Activated T-cell treated with anti-CD3 and anti-CD28 coated beads for 4 hours (primary cell): Measurements from ENCODE around the gene DLEU7.

Experiments used
- DNase-seq: peaks from one replicate; pipeline ENCODE4 v3.0.0-alpha.2; 2020

DLEU7 gene

GRCh38 chr13:50843257-50844083 lies at the start of gene DLEU7:
Gene DLEU7, minus strand, starts transcription at chr13:50843692. Its CDS starts 46 bp downstream, at chr13:50843646.
- DNase-seq, result no peak

DNA sequence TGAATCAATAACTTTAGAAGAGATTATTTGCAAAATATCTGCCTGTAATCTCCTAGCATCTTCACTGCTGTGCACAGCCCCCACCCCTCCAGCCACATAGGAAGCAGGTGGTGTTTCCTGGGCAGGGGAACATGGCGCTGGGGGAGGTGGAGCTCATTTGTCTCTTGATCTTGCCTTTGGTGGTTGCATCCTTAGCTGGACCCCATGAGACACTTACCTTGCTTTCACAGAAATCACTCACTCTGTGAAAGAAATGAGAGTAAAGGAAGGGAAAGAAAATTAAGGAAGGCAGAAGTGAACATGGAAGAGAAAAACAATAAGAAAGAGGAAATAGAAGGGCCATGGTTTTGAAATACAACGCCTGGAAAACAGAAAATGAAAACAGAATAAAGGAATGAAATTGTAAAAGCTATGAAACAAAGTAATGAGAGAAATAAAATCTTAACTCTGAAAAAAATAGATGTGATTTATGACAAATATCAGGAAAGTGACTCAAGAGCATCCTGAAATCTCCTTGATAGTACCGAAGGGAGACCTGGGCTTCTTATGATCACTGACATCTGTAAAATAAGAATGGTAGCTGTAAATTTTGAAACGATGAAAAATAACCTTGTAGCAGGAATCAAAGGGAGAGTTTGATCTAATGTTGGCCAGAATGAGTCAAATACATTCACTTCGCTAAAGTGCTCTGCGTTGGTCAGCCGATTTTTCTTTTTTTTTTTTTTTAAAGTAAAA lies 48.9 kb upstream of the DLEU7 start:
- no peak for DNase-seq

DNA sequence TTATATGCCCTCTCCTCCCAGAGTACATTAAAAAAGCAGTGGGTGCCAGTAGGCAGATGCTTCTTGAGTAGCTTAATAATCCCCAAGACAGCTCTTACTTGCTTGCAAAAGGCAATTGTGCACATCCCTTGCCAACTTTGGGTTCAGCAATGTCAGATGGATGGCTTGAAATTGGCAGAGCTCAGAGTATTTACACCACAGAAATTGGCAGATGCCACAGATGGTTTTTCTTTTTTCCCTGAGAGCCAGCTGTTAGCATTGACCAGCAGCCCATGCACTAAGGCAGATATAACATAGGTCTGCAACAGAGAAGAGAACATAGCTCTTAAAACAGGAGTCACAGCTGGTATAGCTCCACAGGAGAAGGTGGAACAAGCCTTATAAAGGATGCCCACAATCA lies 47.7 kb upstream of the DLEU7 start:
- DNase-seq, result no peak

- no peak for DNase-seq
Observed at GRCh38 chr13:50889317-50889716, 45.8 kb upstream of the DLEU7 start.

DNA sequence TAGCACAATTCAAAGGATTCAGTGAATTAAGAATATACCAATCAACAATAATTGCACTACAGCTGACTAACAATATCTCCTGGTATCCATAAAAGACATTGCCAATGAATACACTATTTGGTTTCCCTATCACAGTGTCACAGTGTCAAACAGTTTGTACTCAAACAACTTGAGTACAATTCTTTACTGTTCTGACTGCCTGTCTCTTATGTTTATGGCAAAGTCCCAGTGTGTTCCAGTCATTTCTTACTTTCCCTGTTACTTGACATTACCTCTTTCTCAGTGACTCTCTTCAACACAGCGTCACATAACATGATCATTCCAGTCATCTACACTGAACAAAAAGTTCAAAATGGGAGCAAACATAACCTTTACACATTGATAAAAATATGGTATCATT lies 44.9 kb upstream of the DLEU7 start:
- no peak for DNase-seq

DNA sequence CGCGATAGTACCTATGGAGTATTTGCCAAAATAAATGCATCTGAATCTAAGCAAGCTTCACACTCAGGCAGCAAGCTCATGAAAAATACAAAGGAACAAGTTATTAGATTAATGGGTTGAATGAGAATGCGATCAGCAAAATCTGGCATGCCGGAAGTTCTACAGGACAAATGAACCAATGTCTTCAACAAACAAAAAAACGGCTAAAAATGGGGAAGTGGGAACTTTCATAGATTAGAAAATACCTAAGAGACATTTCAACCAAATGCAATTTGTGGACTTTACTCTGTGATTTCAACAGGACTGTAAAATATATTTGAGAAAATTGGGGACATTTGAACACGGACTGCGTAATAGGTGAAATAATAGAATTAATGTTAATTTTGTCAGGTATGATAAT lies 43.7 kb upstream of the DLEU7 start:
- no peak for DNase-seq

DNA sequence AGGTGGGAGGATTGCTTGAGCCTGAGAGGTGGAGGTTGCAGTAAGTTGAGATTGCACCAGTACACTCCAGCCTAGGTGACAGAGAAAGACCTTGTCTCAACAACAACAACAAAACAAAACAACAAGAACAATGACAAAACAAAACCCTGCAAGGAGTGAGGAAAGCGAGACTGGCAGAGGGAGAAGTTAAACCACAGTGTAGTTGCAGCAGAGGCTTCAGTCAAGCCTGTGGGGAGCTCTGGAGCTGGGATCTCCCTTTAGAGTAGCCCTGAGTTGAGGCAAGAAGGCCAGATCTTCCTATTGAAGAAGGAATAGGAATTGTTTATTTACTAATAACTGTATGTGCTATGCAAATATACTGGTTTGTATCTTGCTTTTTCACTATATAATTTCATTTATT lies 40.8 kb upstream of the DLEU7 start:
- no peak for DNase-seq

DNA sequence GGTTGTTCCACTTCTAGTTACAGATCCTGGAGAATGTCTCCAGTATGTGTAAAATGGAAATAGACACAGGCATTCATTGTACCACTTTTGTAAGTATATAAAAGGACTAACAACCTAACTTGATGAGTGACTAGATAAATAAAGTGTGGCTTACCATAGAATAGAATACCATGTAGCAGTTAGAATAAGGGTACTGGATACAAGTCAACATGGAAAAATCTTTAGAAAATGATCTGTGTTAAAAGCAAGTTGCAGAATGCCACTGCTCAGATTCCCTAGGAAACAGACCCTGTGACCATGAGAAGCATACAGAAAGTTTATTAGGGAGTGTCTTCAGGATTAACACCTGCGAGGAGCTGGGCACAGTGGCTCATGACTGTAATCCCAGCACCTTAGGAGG lies 40.2 kb upstream of the DLEU7 start:
- DNase-seq, result no peak

- DNase-seq, result no peak
Observed at GRCh38 chr13:50882816-50883435, 39.4 kb upstream of the DLEU7 start.

- DNase-seq, result no peak
Observed at GRCh38 chr13:50873991-50874390, 30.5 kb upstream of the DLEU7 start.

GRCh38 chr13:50873467-50873866 lies 30.0 kb upstream of the DLEU7 start:
- no peak for DNase-seq

GRCh38 chr13:50871405-50871804 lies 27.9 kb upstream of the DLEU7 start:
- DNase-seq, result no peak

- DNase-seq, result no peak
Observed at GRCh38 chr13:50867637-50867945, 24.1 kb upstream of the DLEU7 start.

GRCh38 chr13:50866817-50867636 lies 23.5 kb upstream of the DLEU7 start:
- no peak for DNase-seq

- no peak for DNase-seq
Observed at GRCh38 chr13:50864492-50864891, 21.0 kb upstream of the DLEU7 start.

- no peak for DNase-seq
Observed at GRCh38 chr13:50855681-50856080, 12.2 kb upstream of the DLEU7 start.

GRCh38 chr13:50850445-50850844 lies 7.0 kb upstream of the DLEU7 start:
- no peak for DNase-seq

DNA sequence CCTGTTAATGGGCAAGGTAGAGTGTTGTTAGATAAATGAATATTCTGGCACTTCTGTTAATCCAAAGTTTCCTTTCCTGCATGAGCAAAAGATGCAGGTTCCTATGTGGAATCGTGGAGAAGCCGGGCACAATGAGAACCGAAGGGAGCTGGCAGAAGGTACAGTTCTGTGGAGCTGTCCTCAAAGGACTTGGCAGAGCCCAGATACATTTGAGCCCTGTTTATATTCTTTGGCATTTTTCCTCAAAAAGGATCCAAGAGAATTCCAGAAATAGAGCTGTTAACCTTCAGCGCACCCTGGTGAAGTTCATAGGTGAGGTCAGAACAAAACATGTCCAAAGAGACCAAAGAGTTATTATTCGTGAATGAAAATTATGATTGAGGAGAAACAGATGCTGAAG lies 4.0 kb upstream of the DLEU7 start:
- no peak for DNase-seq

DNA sequence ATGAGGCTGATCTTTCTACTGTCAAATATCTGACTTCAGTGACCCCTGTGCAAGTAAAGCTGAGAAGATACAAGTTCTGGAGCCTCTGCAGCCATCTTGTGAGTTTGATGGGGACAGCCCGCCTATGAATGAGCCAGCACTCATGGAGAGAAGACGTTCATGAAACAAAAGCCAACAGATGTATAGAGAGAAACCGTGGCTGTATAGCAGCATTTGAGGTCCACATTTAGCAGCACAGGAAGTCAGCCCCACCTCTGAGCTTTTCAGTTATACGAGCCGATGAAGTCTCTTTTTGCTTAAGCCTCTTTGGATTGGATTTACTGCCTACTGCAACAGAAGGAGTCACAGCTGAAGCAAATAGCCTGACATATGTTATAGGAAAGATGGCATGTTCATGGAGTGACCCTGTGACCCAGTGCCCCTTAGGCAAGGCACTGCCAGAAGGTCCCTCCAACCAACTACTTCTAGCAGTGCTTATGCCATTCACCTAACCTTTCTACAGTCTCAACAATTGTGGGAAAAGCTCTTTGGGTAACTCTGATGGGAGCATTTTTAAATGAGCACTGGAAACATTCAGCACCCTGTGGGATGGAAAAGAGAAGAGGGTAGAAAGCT lies 3.5 kb upstream of the DLEU7 start:
- no peak for DNase-seq

- DNase-seq, result no peak
Observed at GRCh38 chr13:50845211-50845610, 1.7 kb upstream of the DLEU7 start.

DNA sequence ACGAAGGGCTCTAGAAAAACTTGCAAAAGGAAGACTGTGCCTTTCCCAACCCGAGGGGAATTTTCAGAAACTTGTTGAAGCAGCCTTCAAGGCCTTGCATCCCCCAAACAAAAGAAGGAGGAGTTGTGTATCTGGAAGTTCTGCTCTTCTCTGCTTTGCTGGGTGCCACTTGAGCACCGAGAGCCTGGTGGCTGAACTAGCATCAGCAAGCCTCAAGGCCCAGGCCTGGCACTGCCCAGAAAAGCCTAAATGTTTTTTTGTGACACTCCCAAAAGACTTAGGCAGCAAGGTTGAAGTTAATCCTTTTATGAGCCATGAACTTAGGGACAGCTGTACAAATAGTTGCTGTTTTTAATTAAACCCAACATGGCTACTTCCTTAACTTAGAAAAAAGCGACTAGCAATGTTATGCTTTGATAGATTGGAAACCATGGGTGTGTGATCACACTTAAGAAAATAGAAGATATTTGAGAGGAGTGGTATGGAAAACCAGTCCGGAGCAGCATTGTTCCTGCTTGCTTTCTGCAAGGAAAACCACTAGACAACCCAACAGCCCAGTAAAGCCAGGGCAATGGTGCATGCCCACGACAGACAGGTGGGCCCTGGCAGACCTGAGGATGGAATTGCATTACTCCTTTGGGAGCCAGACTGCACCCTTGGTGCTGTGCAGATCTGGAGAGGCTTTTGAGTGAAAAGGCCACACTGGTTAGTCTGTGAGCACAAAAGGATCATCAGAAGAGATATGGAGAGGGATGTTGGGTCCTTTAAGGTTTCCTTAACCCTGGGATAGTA lies 788 bp upstream of the DLEU7 start:
- DNase-seq, result no peak

DNA sequence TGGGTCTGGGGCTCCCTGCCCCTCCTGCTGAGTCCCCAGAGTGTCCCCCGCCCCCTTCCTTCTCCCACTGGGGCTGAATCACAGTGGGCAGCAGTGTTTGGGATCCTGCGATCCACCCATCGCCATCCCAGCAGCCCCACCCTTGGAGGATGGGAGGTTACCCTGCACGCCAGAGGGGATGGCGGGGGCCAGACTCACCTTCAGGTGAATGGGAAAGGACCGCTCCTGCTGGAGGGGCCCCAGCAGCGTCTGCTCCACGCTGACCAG lies 569 bp downstream of the DLEU7 start:
- DNase-seq, result no peak
